ENCODE data around the gene RNF207.

DNA sequence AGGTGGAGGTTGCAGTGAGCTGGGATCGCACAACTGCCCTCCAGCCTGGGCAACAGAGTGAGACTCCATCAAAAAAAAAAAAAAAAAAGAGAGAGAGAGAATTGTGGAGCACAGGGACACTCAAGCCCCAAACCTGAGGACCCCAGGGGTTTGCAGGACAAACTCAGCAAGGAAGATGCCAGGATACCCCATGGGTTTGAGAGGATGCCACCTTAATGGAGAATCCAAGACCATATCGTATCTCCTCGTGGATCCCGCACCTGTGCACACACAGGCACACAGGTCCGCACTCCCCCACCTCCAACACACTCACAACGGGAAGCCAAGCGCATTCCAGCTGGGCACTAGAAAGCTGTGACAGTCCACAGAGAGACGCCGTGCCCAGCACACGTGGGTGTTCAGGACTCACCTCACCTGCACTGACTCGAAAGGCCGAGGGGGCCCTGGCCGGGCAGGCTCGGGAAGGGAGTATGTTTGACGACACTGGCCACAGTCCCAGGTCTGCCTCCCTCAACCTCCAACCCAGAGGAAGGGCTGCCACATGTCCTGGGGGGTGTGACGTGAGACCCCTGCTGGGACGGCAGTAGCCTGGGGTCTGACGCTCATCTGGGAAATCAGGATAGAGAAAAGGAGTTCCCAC is 36.9 kb upstream of the RNF207 start:
- TF ChIP-seq YY1 (IDR thresholded peaks at IDR 0.05; ENCODE audit: insufficient read depth, insufficient read length) (no peak), ZNF274 (IDR thresholded peaks at IDR 0.05; ENCODE audit: low read depth, low read length) (no peak)

Measured in NT2/D1 (cell line).